Kidney tubule cell (primary cell): ENCODE measurements around the gene PTPN4.
A peak's percentile ranks its signal among the peaks of the same experiment; 100 is the strongest.
"Not testable (repeated sequence)": the region's sequence is repeated elsewhere in the genome, so short reads cannot be mapped to it uniquely, and the experiment has no call there.

ENCODE experiments used
- DNase-seq: peaks from one replicate; pipeline ENCODE4 v3.0.0-alpha.2; 2018; ENCODE audit warnings: low spot score

The PTPN4 gene

DNA sequence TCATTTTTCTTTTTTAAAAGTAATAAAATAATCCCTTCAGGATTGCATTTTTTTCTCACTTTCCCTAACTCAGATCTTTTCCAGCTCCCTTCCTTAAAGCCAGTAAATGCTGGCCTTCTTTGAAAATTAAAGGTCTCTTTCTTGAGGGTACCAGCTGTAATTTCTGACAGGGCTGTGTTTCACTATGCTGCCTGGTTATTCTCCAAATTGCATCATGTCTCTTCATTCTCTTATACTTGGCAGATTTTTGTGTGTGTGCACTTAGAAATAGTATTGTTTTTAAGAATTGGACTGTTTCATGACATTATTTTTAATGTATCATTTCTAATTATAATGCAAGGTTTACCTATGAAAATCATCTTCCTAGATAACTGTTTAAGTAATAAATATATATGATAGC lies 181.1 kb downstream of the PTPN4 start:
- no peak for DNase-seq

DNA sequence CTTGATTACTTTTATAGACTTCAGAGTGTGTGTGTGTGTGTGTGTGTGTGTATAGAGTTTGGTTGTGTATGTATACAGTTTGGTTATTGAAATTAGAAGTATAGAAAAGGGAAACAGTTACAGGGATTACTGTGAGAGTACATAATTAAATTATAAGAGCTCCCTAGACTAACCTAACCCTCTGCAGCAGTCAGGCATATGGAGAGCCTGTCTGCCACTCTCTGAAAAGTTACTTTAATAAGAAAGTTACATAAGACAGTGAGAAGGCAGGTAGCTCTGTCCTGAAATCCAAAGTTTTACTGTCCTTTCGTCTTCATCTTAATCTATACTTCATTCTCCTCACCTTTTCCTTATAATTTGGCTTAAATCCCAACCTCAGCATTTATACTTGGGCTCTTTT lies 181.7 kb downstream of the PTPN4 start:
- DNase-seq = no peak

DNA sequence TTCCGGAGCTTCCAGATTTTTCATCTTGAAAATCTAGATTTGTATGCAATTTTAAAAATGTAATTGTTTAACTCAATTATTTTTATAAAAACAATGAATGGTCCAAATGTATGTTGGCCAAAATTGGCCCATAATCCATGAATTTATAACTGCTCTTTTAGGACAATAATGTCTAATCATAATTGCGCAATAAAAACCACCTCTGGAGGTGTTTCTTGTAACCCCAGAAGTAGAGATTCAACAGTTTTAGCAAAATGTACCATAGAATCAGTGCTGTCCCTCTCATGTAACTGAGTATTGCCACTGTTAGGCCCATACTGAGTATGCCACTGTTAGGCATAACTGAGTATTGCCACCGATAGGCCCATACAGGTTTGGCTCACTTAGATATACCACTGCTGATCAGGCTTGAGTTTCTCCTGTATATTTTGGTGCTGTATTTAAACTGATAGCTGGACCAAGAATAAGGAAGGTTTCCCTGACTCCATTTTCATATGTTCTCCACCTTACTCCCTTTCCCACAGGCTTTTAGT lies 182.3 kb downstream of the PTPN4 start:
- DNase-seq = no peak

DNA sequence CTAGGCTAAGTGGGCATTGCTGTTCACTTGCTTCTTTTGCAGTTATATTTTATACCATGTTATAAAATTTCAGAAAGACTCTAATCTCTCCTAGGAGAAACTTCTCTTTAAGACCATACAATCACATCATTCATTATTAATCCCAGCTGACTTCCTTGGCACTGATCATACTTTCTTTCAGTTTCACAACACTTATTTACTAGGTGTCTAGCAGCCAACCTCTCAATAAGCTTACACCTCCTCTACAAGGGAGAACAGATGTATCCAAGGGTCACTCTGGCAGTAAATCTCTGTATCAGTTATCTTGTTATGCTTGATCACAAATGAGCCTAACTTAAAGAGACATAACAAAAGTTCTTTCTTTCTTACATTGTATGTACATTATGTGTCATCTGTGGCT lies 183.3 kb downstream of the PTPN4 start:
- DNase-seq = no peak

DNA sequence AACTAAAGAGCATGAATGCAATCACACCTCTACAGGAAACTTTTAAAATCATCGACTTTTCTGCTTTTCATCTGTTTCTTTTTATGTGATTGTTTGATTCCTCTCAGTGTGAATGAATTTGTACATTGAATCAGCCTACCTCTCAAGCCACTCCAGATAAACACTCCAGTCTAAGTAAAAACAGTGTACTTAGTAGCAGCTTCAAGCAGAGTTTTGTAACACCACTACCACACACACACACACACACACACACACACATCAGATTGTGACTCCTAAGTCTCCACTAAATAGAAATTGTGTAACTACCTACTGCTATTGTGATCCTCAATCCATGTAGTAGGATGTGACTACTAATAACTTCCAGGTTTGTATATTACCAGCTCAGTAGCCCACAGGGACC lies 187.8 kb downstream of the PTPN4 start:
- DNase-seq = no peak

DNA sequence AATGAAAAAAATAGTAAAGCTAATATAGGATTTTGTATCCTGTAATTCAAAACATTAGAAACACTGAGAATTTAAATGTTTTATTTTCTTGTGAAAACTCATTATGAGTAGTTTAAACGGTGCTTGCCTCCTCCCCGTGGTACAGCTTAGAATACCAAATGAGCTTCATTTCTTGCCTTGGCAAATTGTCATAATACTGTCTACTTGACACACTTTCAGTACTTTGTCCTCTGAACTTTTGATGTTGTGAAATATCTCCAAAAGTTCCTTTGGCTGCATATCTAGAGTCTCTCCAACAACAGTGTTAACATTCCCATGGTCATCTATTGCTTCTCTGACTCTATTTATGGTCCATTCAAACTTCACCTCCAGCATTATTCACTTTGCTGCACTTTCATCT lies 191.2 kb downstream of the PTPN4 start:
- no peak for DNase-seq

DNA sequence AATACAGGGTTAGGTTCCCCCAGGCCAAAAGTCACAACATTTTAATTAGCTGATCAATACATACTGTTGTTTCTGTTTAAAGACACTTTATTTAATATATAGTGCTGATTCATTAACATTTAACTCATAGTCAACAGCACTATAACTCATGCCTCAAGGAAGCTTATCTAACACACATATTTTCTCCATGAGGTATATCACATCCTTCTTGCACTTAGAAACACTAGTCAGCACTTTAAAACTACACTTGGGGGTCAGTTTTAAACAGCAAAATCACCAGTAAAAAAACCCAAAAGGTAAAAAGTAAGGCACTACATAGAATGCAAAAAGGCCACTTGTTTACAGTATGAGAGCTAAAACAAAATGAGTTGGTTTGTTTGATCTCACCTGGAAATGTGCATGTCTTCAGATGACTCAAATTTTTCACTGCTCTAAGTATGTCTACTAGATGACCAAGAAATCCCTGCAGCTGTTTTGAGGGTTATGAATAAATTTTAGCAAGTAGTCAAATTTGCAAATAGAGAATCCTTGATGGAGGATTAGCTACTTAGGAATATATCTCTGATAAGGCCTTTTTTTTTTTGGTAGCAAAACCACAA lies 199.0 kb downstream of the PTPN4 start:
- DNase-seq = peak; percentile 21

DNA sequence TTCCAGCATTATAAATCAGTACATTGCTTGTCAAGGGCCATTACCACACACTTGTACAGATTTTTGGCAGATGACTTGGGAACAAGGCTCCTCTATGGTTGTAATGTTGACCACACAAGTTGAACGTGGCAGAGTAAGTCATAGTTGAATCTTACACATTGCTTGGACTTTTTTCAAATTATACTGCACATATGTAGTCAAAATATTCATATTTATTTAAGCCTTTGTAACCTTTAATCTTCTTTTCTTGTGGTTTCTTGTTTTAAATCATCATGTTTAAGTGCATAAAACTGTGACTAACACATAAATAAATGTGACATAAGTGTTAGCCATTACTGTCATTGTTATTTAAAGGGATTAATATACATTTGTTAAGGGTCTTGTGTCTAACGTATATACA lies 201.1 kb downstream of the PTPN4 start:
- no peak for DNase-seq

DNA sequence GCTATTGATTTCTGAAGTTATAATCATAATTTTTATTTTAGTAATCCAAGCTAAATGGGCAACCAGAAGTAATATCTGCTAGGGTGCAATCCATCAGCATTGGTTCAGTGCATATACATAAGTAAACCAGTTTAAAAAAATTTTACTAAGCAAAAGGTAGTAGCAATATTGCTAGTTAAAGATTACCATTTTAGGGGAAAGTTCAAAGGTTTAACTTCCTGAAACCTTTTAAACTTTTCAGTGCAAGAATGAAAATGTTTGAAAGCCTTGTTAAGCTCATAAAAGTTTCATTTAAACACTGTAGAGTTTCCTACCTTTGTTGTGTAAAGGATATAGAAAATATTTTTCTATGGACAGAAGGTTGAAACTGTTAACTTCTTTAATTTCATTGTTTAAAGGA lies 222.2 kb downstream of the PTPN4 start:
- DNase-seq = no peak

DNA sequence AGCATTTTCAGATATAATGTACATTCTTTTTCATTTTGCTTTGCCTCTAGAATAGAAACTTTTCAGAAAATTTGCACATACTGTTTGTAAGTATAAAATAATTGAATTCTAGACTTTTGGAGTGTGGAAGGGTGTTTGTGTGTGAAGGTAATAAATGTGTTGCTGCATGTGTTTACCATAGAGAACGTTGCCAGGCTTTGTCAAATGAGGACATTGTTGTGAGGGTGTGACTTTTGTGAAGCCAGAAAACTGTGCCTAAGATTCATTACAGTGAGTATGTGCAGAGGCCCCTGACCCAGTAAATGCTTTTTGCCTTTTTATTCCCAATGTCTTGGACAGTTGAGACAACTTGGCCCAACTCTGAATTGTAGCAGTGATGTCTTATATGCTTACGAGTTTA lies 222.8 kb downstream of the PTPN4 start:
- DNase-seq = no peak

DNA sequence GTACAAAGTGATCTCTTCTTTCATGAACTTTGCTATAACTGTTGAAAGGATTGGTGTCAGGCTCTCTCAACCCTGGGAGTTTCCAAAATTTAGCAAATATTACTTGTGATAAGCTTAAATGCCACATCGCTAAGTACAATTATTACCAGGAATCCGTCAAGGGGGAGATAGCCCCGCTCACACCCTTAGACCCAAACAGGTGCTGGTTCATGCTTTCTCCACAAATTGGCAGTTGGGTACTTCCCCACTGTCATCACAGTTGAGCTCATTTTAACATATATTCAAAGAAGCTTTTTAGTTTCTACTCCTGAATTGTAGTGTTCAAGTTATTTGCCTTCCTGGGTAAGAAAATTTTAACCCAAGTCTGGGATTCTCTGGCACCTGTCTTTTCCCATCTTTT lies 223.4 kb downstream of the PTPN4 start:
- no peak for DNase-seq

DNA sequence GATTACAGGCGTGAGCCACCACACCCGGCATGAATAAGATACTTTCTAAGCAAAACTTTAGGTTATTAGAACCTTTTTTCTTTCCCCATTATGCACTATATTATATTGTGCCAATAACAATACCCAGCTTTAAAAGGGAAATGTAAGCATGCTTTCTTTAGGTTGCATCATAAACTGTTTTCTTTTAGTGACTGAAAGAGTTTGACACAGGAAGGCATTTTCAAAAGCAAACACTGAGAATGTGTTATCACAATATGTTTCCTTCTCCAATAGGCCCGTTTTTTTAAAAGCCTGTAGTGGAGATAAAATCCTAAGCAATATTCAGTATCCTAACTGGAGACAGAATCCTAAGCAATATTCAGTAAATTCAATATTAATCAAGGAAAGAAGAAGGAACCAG lies 236.4 kb downstream of the PTPN4 start:
- DNase-seq = no peak

DNA sequence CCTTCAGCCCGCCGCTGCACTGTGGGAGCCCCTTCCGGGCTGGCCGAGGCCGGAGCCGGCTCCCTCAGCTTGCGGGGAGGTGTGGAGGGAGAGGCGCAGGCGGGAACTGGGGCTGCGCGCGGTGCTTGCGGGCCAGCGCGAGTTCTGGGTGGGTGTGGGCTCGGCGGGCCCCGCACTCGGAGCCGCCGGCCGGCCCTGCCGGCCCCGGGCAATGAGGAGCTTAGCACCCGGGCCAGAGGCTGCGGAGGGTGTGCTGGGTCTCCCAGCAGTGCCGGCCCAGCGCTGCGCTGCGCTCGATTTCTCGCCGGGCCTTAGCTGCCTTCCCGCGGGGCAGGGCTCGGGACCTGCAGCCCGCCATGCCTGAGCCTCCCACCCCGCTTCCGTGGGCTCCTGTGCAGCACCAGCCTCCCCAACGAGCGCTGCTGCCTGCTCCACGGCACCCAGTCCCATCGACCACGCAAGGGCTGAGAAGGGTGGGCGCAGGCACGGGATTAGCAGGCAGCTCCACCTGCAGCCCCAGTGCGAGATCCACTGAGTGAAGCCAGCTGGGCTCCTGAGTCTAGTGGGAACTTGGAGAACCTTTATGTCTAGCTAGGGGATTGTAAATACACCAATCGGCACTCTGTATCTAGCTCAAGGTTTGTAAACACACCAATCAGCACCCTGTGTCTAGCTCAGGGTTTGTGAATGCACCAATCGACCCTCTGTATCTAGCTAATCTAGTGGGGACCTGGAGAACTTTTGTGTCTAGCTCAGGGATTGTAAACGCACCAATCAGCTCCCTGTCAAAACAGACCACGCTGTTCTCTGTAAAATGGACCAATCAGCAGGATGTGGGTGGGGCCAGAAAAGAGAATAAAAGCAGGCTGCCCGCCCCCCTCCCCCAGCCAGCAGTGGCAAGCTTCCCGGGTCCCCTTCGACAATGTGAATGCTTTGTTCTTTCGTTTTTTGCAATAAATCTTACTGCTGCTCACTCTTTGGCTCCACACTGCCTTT lies 237.5 kb downstream of the PTPN4 start:
- not testable (repeated sequence) for DNase-seq

DNA sequence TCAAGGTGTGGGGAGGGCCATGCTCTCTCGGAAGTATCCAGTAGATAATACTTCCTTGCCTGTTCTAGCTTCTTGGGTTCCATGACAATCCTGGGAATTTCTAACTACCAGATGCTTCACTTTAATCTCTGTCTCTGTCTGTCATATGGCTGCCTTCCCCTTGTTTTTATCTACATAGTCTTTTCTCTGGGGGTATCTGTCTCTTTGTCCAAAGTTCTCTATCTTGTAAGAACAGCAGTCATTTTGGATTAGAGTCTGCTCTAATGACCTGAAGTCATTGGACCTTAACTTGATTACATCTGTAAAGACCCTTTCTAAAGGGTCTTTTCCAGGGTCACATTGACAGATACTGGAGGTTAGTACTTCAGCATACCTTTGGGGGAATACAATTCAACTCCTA lies 241.7 kb downstream of the PTPN4 start:
- DNase-seq = no peak

DNA sequence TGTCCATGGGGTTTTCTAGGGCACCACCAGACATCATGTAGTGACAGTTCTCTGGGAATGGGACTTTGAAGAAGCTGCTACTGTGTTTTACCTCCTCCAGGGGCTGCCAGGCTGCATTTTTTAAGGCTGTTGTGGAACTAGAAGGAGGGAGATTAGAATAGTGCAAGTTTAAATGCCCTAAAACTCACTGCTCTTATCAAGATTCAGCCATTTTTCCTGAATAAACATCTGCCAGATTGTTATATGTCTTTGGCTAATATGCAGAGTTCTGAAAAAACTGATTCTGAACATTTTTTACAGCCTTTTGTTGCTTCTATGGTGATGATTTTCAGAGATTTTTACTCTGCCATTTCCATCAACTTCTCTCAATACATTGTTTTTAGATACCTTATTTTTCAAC lies 244.5 kb downstream of the PTPN4 start:
- no peak for DNase-seq

DNA sequence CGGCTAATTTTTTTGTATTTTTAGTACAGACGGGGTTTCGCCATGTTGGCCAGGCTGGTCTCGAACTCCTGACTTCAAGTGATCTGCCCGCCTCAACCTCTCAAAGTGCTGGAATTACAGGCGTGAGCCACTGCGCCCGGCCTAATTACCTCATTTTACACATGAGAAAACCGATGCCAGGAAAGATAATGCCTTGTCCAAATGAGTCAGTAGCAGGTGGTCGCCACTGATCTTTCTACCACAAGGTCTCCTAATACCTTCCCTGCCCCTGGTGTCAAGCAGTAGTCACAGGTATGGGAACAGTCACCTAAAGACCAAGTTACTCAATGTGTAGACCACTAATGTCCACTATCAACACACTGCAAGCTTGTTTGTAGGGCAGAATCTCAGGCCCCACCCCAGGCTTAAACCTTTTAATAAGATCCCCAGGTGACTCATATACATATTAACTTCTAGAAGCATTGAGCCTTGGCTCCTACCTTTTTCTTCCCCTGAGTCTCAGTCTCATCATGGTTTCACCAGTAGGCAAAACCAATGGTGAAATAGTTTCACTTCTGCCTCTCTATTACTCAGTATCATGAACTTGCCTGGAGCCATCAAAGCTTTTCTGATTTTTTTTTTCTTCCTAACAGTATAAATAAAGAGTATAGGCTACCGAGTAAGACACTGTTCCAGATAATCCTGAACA lies 246.3 kb downstream of the PTPN4 start:
- peak; percentile 73 for DNase-seq

DNA sequence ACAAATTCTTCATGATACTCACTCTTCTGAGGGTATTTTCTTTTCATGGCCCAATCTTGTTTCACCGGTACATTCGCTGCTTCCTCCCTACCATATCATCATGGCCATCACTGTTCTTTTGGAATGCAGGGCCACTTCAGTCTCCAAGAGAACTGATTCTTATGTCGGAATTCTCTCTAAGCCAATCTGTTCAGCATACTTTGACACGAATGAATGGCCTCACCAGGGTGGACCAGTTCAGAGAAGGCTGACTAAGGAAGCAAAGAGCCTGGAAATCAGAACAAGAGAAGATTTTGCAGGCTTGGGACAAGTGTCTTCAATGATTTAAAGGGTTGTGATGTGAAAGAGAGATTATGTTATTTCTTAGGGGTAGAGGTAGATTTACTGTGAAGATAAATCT lies 248.1 kb downstream of the PTPN4 start:
- DNase-seq = no peak

DNA sequence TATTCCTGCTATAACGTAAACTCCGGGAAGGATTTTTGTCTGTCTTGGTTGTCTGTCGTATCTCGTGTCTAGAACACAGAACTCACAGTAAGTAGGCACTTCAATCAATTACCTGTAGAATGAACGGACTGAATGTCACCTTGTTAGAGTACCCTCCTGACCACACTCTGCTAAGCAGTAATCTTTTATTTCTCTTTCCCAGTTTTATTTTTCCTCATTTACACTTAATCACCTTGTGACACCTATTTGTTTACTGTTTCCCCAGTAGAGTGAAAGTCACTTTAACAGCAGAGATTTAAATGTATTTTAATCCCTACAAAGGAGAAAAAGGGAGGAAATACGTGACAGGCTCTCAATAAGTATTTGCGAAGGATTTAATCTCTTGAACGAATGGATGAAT lies 252.6 kb downstream of the PTPN4 start:
- no peak for DNase-seq

DNA sequence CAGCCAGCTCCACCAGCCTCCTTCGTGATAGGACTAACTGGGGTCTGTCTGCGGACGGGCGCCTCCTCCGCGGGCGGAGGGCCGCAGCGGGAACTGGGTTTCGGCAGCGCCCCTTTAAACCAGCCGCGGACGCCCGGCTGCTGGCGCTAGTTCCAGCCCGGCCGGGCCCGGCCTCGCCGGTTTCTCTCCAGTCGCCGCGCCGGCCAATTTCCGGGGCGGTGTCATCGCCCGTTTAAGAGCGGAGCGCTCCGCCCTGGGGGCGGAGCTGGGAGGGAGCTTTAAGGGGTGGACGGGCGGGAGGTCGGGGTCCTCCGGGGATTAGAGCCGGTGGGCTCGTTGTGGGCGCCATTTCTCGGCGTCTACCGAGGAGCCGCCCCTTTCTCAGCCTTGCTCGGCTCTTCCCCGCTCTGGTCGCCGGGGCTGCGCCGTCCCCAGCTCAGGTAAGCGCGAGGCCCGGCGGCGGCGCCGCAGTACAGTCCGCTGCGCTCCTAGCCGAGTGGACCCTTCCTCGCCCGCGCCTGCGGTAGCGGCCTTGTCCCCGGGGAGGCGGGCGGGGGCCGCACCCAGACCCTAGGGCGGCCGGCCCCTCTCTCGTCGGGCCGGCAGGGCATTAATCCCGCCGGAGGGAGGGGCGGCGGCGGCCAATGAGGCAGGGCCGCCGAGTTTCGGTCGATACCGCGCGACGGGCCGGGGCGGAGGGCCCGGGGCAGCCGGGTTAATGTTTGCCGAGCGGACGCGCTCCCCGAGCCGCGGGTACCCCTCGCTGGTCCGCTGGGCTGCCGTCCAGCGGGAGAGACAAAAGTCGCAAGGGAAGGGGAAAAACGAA lies 253.3 kb downstream of the PTPN4 start, which contains the start of gene EPB41L5:
EPB41L5 (plus strand) TSS at position 307 of the 826 bp plus-strand sequence. CDS start 6,008 bp downstream, outside the sequence.
- peak; percentile 96 for DNase-seq

DNA sequence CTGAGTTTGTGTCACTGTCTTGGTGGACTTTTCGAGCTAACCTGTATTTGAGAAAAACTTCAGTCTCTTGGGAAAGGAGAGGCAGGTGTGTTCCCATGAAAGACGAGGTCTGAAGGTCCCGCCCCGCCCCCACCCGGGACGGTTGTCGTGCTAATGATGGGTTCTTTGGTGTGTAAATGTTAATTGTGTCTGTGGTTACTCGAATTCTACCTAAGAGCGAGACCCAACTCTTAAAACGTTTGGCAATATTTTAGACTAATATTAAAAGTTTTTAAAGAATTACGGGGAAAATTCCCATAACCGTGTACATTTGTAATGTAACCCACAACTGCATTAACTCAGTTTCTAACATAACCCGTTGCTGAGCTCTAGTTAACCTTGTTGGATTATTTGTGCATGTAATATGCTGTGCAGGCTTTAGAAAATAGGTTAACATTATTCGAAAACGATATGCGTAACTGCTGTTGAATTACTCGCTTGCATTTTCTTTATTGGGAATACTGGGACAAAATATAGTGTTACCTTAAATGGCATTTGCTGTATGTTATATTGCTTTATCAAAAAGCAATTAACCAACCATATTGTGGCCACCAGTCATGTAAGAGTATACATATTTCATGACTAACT lies 254.0 kb downstream of the PTPN4 start:
- no peak for DNase-seq
